Measurements from ENCODE around the gene INTS4. TPM values are rescaled to one million over a fixed set of nuclear protein-coding genes. Genes with fewer than 3 reads are reported as not detected.
"Not testable (repeated sequence)": the region's sequence is repeated elsewhere in the genome, so short reads cannot be mapped to it uniquely, and the experiment has no call there.

The INTS4 gene
- total and polyA plus RNA-seq, 8 donors = 10.7 to 92.8 (median 18.3) TPM

DNA sequence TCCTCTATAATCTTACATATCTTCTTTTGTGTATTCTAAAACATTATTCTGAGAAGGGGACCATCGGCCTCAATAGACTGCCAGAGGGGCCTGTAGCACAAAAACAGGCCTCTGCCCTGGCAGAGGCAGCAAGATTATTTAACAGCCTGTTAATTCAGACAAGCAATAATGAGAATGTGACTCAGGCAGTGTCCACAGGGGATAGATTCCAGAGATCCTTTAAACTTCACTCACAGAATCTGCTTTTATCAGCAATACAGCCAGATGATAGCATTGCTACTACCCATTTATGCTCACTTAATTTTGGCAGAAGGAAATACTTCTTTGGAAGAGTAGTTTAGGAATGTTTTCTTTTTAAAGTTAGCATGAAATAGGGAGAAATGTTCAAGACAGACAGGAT lies 128.7 kb downstream of the INTS4 start:
- H3K4me1 ChIP-seq = peaks cover 0 to 8% (median 0%) of the 10 kb centered on the region in 4 donors
- no peaks in the 10 kb centered on the region for H3K27me3 ChIP-seq
- TF ChIP-seq POLR2AphosphoS5 (IDR thresholded peaks at IDR 0.05) (no peak), EP300 (IDR thresholded peaks at IDR 0.05) (no peak), POLR2A (IDR thresholded peaks at IDR 0.05) (no peak)
- TF ChIP-seq, protein P1, sequence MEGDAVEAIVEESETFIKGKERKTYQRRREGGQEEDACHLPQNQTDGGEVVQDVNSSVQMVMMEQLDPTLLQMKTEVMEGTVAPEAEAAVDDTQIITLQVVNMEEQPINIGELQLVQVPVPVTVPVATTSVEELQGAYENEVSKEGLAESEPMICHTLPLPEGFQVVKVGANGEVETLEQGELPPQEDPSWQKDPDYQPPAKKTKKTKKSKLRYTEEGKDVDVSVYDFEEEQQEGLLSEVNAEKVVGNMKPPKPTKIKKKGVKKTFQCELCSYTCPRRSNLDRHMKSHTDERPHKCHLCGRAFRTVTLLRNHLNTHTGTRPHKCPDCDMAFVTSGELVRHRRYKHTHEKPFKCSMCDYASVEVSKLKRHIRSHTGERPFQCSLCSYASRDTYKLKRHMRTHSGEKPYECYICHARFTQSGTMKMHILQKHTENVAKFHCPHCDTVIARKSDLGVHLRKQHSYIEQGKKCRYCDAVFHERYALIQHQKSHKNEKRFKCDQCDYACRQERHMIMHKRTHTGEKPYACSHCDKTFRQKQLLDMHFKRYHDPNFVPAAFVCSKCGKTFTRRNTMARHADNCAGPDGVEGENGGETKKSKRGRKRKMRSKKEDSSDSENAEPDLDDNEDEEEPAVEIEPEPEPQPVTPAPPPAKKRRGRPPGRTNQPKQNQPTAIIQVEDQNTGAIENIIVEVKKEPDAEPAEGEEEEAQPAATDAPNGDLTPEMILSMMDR (IDR thresholded peaks at IDR 0.05) = no peak
- WGBS, 5 donors = 84 to 97% (median 89%) methylated on average over 1 of the region's 1 CpG
- DNase-seq = no peak
- H3K27ac ChIP-seq = no peak overlapping the region
- peaks cover 0 to 76% (median 51%) of the 10 kb centered on the region in 4 donors for H3K36me3 ChIP-seq
- no peaks in the 10 kb centered on the region for H3K9me3 ChIP-seq
- H3K4me3 ChIP-seq = no peak overlapping the region
- intact Hi-C loops (cut with DNase I; ENCODE audit: low total_unique reads) = no loop called here

DNA sequence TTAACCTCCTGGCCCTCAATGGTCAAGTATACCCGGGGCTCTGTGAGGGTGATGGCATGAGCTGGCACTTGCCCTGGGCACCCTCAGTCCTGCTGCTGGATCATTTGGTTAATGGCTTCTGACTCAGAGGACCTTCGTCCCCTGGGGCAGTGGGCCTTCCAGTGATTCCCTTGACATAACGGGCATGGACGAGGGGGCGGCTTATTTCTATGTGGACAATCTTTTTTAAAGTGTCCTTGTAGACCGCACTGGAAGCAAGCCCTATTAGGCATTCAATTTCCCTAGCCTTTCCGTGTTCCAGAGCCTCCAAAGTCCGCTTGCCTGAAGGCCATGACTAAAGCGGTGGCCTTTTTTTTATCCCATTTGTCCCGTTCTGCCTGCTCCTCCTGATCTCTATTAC lies 133.0 kb downstream of the INTS4 start:
- WGBS, 5 donors = 89 to 95% (median 93%) methylated on average over 10 of the region's 10 CpGs
- H3K9me3 ChIP-seq; DNase-seq; H3K4me3 ChIP-seq; H3K27me3 ChIP-seq; H3K27ac ChIP-seq; H3K4me1 ChIP-seq; intact Hi-C loops (cut with DNase I; ENCODE audit: low total_unique reads): not testable (repeated sequence)
- peaks cover 3 to 77% (median 49%) of the 10 kb centered on the region in 4 donors for H3K36me3 ChIP-seq

DNA sequence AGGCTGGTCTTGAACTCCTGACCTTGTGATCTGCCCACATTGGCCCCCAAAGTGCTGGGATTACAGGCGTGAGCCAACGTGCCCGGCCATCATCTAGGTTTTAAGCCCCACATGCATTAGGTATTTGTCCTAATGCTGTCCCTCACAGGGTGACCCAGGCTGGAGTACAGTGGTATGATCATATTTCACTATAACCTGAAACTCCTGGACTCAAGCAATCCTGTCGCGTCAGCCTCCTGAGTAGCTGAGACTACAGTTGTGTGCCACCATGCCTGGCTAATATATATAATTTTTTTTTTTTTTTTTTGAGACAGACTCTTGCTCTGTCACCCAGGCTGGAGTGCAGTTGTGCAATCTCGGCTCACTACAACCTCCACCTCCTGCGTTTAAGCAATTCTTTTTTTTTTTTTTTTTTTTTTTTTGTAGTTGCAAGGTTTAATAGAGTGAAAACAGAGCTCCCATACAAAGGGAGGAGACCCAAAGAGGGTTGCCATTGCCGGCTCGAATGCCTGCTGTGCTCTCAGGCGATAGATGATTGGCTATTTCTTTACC lies 136.5 kb downstream of the INTS4 start:
- H3K36me3 ChIP-seq = peaks cover 21 to 87% (median 69%) of the 10 kb centered on the region in 4 donors
- H3K9me3 ChIP-seq = peaks cover 9 to 16% (median 13%) of the 10 kb centered on the region in 4 donors
- DNase-seq; H3K27ac ChIP-seq; intact Hi-C loops (cut with DNase I; ENCODE audit: low total_unique reads); H3K4me3 ChIP-seq; H3K27me3 ChIP-seq; H3K4me1 ChIP-seq: not testable (repeated sequence)
- WGBS, 5 donors = 94 to 97% (median 96%) methylated on average over 10 of the region's 10 CpGs

DNA sequence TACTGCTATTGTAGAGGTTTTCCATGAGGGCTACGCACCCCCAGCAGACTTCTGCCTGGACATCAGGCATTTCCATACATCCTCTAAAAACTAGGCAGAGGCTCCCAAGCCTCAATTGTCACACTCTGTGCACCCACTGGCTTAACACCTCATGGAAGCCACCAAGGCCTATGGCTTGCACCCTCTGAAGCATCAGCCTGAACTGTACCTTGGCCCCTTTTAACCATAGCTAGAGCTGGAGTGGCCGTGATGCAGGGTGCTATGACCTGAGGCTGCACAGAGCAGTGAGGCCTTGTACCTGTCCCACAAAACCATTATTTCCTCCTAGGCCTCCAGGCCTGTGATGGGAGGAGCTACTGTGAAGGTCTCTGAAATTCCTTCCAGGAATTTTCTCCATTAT lies 139.6 kb downstream of the INTS4 start:
- H3K36me3 ChIP-seq = peaks cover 21 to 79% (median 65%) of the 10 kb centered on the region in 4 donors
- 91 to 100% (median 100%) methylated on average over 1 to 2 of the region's 2 CpGs for whole genome bisulfite sequencing, 5 donors
- DNase-seq = no peak
- TF ChIP-seq POLR2A (IDR thresholded peaks at IDR 0.05) (no peak), EP300 (IDR thresholded peaks at IDR 0.05) (no peak), POLR2AphosphoS5 (IDR thresholded peaks at IDR 0.05) (no peak)
- TF ChIP-seq, protein P1 (IDR thresholded peaks at IDR 0.05) = no peak
- peaks cover 9 to 16% (median 13%) of the 10 kb centered on the region in 4 donors for H3K9me3 ChIP-seq
- no peaks in the 10 kb centered on the region for H3K4me1 ChIP-seq
- intact Hi-C loops (cut with DNase I; ENCODE audit: low total_unique reads) = no loop called here
- no peak overlapping the region for H3K4me3 ChIP-seq
- no peaks in the 10 kb centered on the region for H3K27me3 ChIP-seq
- H3K27ac ChIP-seq = no peak overlapping the region

DNA sequence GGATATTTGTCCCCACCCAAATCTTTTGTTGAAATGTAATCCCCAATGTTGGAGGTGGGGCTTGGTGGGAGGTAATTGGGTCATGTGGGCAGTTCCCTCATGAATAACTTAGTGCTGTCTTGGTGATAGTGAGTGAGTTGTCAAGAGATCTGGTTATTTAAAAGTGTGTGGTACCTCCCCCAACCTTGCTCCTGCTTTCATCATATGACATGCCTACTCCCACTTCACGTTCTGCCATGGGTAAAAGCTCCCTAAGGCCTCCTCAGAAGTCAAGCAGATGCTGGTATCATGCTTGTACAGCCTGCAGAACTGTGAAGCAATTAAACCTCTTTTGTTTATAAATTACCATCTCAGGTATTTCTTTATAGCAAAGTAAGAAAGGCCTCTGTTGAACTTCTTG lies 143.0 kb downstream of the INTS4 start:
- H3K36me3 ChIP-seq = peaks cover 22 to 77% (median 73%) of the 10 kb centered on the region in 4 donors
- no peak for TF ChIP-seq POLR2AphosphoS5 (IDR thresholded peaks at IDR 0.05)
- TF ChIP-seq EP300 (IDR thresholded peaks at IDR 0.05) = no peak
- no peak for TF ChIP-seq POLR2A (IDR thresholded peaks at IDR 0.05)
- TF ChIP-seq, protein P1 (IDR thresholded peaks at IDR 0.05) = no peak
- no peak overlapping the region for H3K27ac ChIP-seq
- 69 to 92% (median 80%) methylated on average over 1 of the region's 1 CpG for WGBS, 5 donors
- H3K4me1 ChIP-seq = no peaks in the 10 kb centered on the region
- DNase-seq = no peak
- H3K9me3 ChIP-seq = peaks cover 9 to 16% (median 13%) of the 10 kb centered on the region in 4 donors
- no peak overlapping the region for H3K4me3 ChIP-seq
- H3K27me3 ChIP-seq = no peaks in the 10 kb centered on the region
- intact Hi-C loops (cut with DNase I; ENCODE audit: low total_unique reads) = no loop called here

DNA sequence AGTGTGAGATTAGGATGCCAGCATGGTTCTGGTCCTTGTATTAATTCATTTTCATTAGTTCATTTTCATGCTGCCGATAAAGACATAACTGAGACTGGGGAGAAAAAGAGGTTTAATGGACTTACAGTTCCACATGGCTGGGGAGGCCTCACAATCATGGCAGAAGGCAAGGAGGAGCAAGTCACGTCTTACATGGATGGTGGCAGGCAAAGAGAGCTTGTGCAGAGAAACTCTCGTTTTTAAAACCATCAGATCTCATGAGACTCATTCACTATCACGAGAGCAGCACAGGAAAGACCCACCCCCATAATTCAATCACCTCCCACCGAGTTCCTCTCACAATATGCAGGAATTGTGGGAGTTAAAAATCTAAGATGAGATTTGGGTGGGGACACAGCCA lies 150.8 kb downstream of the INTS4 start:
- peaks cover 0 to 15% (median 4%) of the 10 kb centered on the region in 4 donors for H3K9me3 ChIP-seq
- DNase-seq; H3K27me3 ChIP-seq; H3K4me3 ChIP-seq; intact Hi-C loops (cut with DNase I; ENCODE audit: low total_unique reads); H3K4me1 ChIP-seq; H3K27ac ChIP-seq: not testable (repeated sequence)
- peaks cover 15 to 80% (median 73%) of the 10 kb centered on the region in 4 donors for H3K36me3 ChIP-seq
- WGBS, 5 donors = 80 to 97% (median 89%) methylated on average over 5 of the region's 5 CpGs
